Esophagus muscularis mucosa (tissue), 4 donors: Measurements from ENCODE around the gene FAM120B. TPM values are rescaled to one million over a fixed set of nuclear protein-coding genes. Genes with fewer than 3 reads are reported as not detected.

Source experiments
- DNase-seq: peaks from one replicate; pipeline ENCODE4 v3.0.0-alpha.2; 2017; ENCODE audit errors: extremely low spot score
- H3K27ac ChIP-seq, 4 donors: fragments of 200-600 bp; sonication (generic); replicated peaks in 1 of 4; 1 replicate in 3 of 4; 2 replicates in 1 of 4; pipeline ENCODE4 v1.5.1; 2016 to 2019; ENCODE audit warnings: mild to moderate bottlenecking in 1 of 4
- H3K27me3 ChIP-seq, 4 donors: fragments of 200-600 bp; sonication (generic); one replicate each; pipeline versions ENCODE4 v1.5.1 to v1.6.0; 2016 to 2019
- H3K36me3 ChIP-seq, 4 donors: fragments of 200-600 bp; sonication (generic); one replicate each; pipeline ENCODE4 v1.5.1; 2016 to 2019
- H3K4me1 ChIP-seq, 4 donors: fragments of 200-600 bp; sonication (generic); one replicate each; pipeline ENCODE4 v1.5.1; 2016 to 2019
- H3K4me3 ChIP-seq, 4 donors: fragments of 200-600 bp; sonication (generic); 1 replicate in 2 of 4; 2 replicates in 2 of 4; pipeline ENCODE4 v1.5.1; 2016 to 2019; ENCODE audit warnings: mild to moderate bottlenecking in 4 of 4, moderate library complexity in 1 of 4
- H3K9me3 ChIP-seq, 4 donors: fragments of 200-600 bp; sonication (generic); 1 replicate in 3 of 4; 2 replicates in 1 of 4; pipeline ENCODE4 v1.5.1; 2016 to 2019
- EP300 ChIP-seq: sonication (generic); formaldehyde crosslinking; IDR thresholded peaks from one replicate; pipeline ENCODE4 v1.6.1; 2017; ENCODE audit warnings: antibody characterized with exemption
- POLR2A ChIP-seq: fragments of 450-650 bp; IDR thresholded peaks from one replicate; pipeline ENCODE4 v1.6.1; 2017; ENCODE audit warnings: antibody characterized with exemption, moderate library complexity, mild to moderate bottlenecking, low read depth
- POLR2AphosphoS5 ChIP-seq, 2 donors: sonication (generic); formaldehyde crosslinking; IDR thresholded peaks; one replicate each; pipeline ENCODE4 v1.6.1; 2017; ENCODE audit warnings: antibody characterized with exemption in 2 of 2
- WGBS: methylation state at CpG from one replicate; pipeline ENCODE4 v1.1.5; 2018; 5-methylcytosine and 5-hydroxymethylcytosine counted together
- intact Hi-C: fragments of 100-400 bp; cut with DNase I; formaldehyde crosslinking; loops from one replicate; pipeline ENCODE4 v1.15.1; 2023
- total RNA-seq, 4 donors: library from RNA; depleted of rRNA; stranded (reverse); fragments of >200 nt; gene quantifications; one replicate each; pipeline versions ENCODE4 v1.1.0 to v1.2.1, GENCODE V29; 2016
- TF ChIP-seq, protein P1 (sequence below), 3 experiments: fragments of 200-600 bp in 2 of 3; fragments of 450-650 bp in 1 of 3; sonication (generic) in 2 of 3; IDR thresholded peaks; one replicate each; pipeline ENCODE4 v1.5.1; 2017 to 2019; ENCODE audit warnings: antibody characterized with exemption in 3 of 3, mild to moderate bottlenecking in 2 of 3, moderate library complexity in 1 of 3

The FAM120B gene
- total RNA-seq, 4 donors from 2014 or later: 28.1 to 49.0 (median 33.7) TPM

DNA sequence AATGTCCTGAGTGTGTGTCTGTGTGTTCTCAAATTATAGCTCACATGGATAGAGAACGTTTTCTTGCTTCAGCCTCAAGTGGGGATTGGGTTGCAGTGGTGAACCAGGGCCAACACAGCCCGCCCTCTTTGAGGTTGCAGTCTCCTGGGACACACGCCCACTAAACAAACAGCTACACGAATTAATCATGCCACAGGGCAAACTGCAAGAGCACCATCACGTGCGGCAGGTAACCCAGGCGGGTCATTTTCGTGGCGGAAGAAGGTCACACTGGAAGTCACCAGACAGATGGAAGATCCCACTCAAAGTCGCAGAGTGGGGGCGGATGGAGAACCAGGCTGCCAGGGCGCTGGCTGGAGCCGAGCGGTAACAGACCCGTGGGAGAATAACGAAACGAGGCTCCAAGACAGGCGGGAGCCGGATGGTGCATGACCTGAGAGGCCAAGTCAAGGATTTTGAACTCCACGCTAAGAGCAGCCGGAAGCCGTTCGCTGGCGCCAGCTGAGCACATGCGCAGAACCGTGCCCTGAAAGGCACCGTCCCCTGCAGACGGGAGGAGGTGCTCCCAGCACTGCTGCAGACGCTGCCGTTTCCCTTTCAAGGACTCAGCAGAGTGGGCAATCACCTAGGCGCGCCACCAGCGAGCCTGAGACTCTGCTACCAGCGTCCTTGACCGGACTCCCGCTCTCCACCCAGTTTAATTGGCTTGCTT lies 26.4 kb upstream of the FAM120B start:
- DNase-seq: no peak
- intact Hi-C loops: no loop called here
- H3K27me3 ChIP-seq: peaks cover 0 to under 1% (median 0%) of the 10 kb centered on the region in 4 donors
- H3K27ac ChIP-seq: peak overlapping the region; percentile 13 to 51 (median 36)
- H3K9me3 ChIP-seq: no peaks in the 10 kb centered on the region
- 66% methylated on average over 36 of the region's 36 CpGs for WGBS
- peak in 1 of 2 donors; percentile 66 for TF ChIP-seq POLR2AphosphoS5 (IDR thresholded peaks at IDR 0.05)
- TF ChIP-seq, protein P1, sequence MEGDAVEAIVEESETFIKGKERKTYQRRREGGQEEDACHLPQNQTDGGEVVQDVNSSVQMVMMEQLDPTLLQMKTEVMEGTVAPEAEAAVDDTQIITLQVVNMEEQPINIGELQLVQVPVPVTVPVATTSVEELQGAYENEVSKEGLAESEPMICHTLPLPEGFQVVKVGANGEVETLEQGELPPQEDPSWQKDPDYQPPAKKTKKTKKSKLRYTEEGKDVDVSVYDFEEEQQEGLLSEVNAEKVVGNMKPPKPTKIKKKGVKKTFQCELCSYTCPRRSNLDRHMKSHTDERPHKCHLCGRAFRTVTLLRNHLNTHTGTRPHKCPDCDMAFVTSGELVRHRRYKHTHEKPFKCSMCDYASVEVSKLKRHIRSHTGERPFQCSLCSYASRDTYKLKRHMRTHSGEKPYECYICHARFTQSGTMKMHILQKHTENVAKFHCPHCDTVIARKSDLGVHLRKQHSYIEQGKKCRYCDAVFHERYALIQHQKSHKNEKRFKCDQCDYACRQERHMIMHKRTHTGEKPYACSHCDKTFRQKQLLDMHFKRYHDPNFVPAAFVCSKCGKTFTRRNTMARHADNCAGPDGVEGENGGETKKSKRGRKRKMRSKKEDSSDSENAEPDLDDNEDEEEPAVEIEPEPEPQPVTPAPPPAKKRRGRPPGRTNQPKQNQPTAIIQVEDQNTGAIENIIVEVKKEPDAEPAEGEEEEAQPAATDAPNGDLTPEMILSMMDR (IDR thresholded peaks at IDR 0.05): no peak
- H3K36me3 ChIP-seq: peaks cover 0 to 33% (median 21%) of the 10 kb centered on the region in 4 donors
- H3K4me3 ChIP-seq: peak overlapping the region; percentile 32 to 50 (median 44)
- H3K4me1 ChIP-seq: peaks cover 18 to 28% (median 27%) of the 10 kb centered on the region in 4 donors

DNA sequence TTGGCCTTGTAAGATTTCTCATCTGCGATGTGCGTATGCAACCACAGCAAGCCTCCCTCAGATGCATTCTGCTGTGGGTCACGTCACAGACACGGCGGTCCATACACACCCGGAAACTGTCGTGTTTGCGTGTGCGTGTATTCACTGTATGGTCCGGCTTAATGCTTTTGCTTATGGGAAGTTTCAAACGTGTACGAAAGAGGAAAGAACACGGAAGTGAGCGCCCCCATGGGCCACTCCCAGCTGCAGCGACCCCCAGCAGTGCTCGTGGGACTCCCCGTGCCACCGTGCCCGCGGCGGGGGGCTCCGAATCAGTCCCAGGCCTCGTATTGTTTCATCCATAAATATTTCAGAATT lies 25.9 kb upstream of the FAM120B start:
- peaks cover 0 to 38% (median 24%) of the 10 kb centered on the region in 4 donors for H3K36me3 ChIP-seq
- no peak for DNase-seq
- intact Hi-C loops: no loop called here
- peaks cover 15 to 27% (median 24%) of the 10 kb centered on the region in 4 donors for H3K4me1 ChIP-seq
- peak overlapping the region; percentile 32 to 50 (median 44) for H3K4me3 ChIP-seq
- H3K27ac ChIP-seq: peak overlapping the region in 3 of 4 donors; percentile 13 to 51 (median 37)
- H3K27me3 ChIP-seq: no peaks in the 10 kb centered on the region
- TF ChIP-seq, protein P1 (IDR thresholded peaks at IDR 0.05): no peak
- TF ChIP-seq EP300: no peak
- TF ChIP-seq POLR2AphosphoS5 (IDR thresholded peaks at IDR 0.05): no peak
- TF ChIP-seq POLR2A: no peak
- no peaks in the 10 kb centered on the region for H3K9me3 ChIP-seq
- 68% methylated on average over 23 of the region's 23 CpGs for WGBS

DNA sequence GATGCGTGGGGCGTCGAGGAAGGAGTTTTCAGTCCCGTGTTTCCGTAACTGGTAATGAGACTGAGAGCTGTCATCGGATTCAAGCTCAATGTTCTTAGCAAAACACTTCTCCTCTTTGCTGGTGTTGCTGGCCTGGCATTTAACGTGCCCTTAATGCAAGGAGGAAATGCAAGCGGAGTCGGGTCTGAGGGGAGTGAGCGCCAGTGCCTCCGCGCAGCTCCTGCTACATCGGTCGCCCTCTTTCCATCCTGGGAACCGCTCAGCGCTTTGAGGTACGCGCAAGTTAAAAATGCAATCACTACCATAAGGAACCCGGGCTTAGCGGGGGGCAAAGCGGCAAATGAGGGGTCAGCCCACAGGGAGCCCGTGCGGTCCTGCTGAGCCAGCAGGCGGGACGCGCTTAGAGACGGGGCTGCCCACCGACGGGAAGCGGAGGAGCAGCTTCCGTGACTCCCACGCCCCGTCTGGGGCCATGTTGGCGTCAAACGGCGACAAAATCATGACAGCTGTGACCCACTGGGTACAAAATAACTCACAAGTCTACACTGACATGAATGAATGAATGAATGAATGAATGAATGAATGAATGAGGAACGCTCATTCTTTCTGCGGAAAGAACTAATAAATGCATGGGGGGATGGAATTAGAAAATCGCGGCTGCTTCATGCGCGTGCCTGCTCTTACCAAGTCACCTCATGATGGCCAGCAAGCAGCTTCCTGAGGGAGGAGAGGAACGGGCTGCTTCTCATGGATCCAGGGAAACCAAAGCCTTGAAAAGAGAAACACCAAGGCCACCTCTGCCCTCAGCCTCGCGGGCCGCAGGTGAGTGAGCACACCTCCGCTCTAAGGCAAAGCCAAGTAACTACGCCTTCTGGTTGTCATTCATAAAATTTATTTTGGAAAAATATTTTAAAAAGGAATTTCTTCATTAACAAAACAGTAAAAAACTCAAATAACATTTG lies 24.9 kb upstream of the FAM120B start:
- 84% methylated on average over 46 of the region's 48 CpGs for WGBS
- Histone ChIP-seq H3K4me1 (peaks cover 10 to 30% (median 18%) of the 10 kb centered on the region in 4 donors), H3K36me3 (peaks cover 0 to 40% (median 24%) of the 10 kb centered on the region in 4 donors), H3K27me3 (peaks cover 0 to 6% (median under 1%) of the 10 kb centered on the region in 4 donors), H3K9me3 (no peaks in the 10 kb centered on the region), H3K4me3 (no peak overlapping the region), H3K27ac (no peak overlapping the region)
- intact Hi-C loops: no loop called here
- TF ChIP-seq POLR2A: no peak
- TF ChIP-seq EP300: no peak
- no peak for TF ChIP-seq POLR2AphosphoS5 (IDR thresholded peaks at IDR 0.05)
- TF ChIP-seq, protein P1 (IDR thresholded peaks at IDR 0.05): no peak
- DNase-seq: no peak

DNA sequence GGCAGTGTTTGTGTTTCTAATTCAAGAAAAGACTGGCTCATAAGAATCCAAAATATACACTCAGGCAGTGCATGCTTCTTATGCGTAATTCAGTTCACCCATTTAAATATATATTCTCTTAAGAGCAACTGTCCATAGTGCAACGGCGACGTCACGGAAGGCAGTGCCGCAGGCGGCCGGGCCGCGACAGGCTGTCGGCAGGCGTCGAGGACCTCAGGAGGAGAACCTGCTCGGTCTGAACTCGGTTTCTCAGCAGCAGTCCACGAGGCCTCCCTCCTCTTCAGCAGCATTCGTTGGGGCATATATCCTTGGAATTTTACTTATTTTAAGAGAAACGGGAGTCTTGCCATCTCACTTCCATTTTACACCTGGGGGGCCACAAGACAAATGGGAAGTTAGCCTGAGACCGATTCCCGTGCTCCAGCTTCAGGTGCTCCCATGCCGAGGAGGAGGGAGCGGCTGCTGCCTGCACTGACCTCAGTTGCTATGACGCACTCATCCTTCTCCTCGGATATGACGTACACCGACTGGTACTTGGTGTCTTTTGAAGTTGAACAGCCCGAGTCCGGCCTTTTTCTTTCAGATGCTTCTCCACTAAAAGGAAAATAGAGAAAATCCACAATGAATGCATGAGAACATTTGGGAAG lies 23.9 kb upstream of the FAM120B start:
- intact Hi-C loops: no loop called here
- no peaks in the 10 kb centered on the region for H3K9me3 ChIP-seq
- no peak overlapping the region for H3K27ac ChIP-seq
- no peak for DNase-seq
- H3K36me3 ChIP-seq: peaks cover 0 to 40% (median 24%) of the 10 kb centered on the region in 4 donors
- no peak overlapping the region for H3K4me3 ChIP-seq
- TF ChIP-seq POLR2AphosphoS5 (IDR thresholded peaks at IDR 0.05) (no peak), EP300 (no peak), POLR2A (no peak)
- TF ChIP-seq, protein P1 (IDR thresholded peaks at IDR 0.05): no peak
- 90% methylated on average over 20 of the region's 28 CpGs for WGBS
- peaks cover 0 to 16% (median 3%) of the 10 kb centered on the region in 4 donors for H3K27me3 ChIP-seq
- H3K4me1 ChIP-seq: peaks cover 14 to 33% (median 22%) of the 10 kb centered on the region in 4 donors
